GM13976 (cell line): Measurements from ENCODE around the gene SEC14L5.

Experiments
- DNase-seq: peaks from one replicate; pipeline ENCODE4 v3.0.0; 2012; ENCODE audit warnings: low spot score
- in situ Hi-C: fragments of 300-500 bp; cut with MboI; formaldehyde crosslinking; loops from one replicate; pipeline ENCODE4 v1.12.0; 2022; ENCODE audit warnings: low sequenced_read_pairs, mixed read lengths, inconsistent platforms; ENCODE audit not compliant: unreplicated experiment
- TF ChIP-seq, protein P1 (sequence below): IDR thresholded peaks from 2 replicates; pipeline ENCODE4 v1.5.1; 2012; ENCODE audit warnings: borderline replicate concordance, mild to moderate bottlenecking; ENCODE audit not compliant: insufficient read depth; ENCODE audit errors: extremely low read depth, missing control alignments, control extremely low read depth

Gene SEC14L5

DNA sequence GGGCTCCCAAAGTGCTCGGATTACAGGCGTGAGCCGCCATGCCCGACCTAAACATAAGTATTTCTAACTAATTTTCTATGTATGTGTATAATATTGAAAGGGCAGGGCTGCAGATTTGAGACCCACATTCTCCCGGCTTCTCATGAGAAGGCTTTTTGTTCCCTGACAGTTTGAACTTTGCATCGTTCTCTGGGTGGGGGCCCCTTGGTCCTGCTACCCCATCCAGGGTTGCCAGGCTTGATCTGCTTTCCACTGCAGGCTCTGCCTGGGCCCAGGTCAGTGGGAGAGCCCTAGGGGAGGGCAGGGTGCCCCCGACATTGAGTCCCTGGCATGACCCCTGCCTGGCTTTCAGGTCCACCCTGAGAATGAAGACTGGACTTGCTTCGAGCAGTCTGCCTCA, 32.3 kb downstream of the SEC14L5 start:
- TF ChIP-seq, protein P1, sequence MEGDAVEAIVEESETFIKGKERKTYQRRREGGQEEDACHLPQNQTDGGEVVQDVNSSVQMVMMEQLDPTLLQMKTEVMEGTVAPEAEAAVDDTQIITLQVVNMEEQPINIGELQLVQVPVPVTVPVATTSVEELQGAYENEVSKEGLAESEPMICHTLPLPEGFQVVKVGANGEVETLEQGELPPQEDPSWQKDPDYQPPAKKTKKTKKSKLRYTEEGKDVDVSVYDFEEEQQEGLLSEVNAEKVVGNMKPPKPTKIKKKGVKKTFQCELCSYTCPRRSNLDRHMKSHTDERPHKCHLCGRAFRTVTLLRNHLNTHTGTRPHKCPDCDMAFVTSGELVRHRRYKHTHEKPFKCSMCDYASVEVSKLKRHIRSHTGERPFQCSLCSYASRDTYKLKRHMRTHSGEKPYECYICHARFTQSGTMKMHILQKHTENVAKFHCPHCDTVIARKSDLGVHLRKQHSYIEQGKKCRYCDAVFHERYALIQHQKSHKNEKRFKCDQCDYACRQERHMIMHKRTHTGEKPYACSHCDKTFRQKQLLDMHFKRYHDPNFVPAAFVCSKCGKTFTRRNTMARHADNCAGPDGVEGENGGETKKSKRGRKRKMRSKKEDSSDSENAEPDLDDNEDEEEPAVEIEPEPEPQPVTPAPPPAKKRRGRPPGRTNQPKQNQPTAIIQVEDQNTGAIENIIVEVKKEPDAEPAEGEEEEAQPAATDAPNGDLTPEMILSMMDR, result no peak
- no peak for DNase-seq
- in situ Hi-C loops, result no loop called here

DNA sequence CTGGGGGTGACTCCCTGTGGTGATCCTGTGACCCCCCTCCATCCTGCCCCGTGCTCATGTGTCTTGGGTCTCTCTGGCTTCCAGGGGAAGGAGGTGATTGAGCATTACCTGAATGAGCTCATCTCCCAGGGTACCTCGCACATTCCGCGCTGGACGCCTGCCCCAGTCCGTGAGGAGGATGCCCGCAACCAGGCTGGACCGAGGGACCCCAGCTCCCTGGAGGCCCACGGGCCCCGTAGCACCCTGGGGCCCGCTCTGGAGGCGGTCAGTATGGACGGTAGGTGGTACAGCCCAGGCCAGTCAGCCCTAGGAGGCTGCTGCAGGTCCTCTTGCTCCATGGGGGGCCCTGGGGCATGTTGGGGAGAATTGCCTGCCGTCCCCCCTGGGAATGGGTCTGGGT, 33.6 kb downstream of the SEC14L5 start:
- in situ Hi-C loops, result no loop called here
- TF ChIP-seq, protein P1, result no peak

DNA sequence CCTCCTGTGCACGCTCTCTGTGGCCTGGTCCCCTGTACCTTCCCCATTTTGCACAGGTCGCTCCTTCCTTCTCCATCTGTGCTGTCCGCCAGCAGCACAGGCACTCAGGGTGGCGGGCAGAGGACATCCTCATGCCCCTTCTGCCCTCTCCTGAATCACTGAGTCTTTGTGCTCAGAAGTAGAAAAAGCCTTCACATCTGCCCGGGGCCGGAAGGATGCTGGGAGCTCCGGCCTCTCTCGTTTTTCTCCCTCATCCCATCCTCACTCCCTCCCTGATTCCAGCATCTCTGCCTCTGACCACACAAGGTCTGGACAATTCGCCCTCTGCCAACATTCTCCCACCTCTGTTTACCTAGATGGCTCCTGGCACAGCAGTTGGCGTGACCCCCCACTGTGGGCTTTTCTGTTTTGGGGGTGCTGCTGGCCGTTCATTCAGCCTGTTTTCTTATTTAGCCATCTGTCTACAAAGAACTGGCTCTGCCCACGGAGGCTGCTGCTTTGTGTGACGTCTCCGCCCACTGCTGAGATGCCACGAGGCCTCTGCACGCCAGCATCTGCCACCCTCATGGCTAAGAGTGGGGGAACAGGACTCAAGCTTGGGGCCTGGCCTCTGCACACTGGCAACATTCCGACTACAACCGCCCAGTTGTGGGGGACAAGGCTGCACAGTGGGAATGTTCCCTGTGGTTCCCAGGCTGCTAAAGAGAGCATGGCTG, 36.7 kb downstream of the SEC14L5 start:
- in situ Hi-C loops, result no loop called here

More for the DNA sequence above, 33.6 kb downstream of the SEC14L5 start:
- no peak for DNase-seq

DNA sequence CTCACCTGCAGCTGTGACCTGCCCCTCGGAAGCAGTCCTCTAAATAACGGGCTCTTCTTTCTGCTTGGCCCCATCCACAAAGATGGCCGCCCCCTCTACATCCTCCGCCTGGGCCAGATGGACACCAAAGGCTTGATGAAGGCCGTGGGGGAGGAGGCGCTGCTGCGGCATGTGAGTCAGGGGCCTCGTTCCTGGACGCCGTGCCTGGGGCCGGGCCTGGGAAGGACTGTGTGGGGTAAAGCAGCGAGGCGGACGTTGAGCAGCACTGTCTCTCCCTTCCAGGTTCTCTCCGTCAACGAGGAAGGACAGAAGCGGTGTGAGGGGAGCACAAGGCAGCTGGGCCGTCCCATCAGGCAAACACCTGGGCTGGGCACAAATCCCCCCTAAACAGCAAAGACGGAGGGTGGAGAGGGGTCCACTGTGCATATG, 42.5 kb downstream of the SEC14L5 start:
- TF ChIP-seq, protein P1, result no peak
- in situ Hi-C loops, result no loop called here
- DNase-seq, result no peak

More for the DNA sequence above, 36.7 kb downstream of the SEC14L5 start:
- DNase-seq, result no peak
- TF ChIP-seq, protein P1, result no peak

DNA sequence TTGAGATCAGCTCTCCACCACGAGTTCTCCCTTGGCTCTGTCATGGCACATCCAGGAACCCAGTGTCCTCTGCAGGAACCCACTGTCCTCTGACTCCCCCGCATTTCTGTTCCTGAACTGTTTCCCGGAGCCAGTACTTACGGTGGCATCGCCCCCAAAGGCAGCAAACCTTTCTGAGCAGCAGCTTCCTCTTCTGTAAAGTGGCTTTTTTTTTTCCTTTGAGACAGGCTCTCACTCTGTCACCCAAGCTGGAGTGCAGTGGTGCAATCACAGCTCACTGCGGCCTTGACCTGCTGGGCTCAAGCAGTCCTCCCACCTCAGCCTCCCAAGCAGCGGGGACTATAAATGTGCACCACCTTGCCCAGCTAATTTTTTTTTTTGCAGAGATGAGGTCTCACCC, 43.4 kb downstream of the SEC14L5 start:
- DNase-seq, result no peak
- in situ Hi-C loops, result no loop called here
- TF ChIP-seq, protein P1, result no peak

DNA sequence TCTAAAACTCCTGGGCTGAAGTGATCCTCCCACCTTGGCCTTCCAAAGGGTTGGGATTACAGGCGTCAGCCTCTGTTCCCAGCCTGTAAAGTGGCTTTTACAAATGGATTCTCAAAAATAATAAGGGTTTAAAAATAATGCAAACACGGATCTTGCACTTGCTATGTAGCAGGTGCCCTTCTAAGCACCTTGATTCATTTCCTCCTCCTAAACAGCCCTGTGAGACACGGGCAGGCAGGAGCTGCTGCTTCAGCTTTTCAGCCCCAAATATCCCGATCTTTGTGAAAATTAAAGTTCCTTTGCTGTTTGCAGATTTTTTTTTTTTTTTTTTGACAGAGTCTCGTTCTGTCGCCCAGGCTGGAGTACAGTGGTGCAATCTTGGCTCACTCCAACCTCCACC, 43.9 kb downstream of the SEC14L5 start:
- in situ Hi-C loops, result no loop called here
- DNase-seq, result no peak
- TF ChIP-seq, protein P1, result no peak
